B cell (primary cell): Measurements from ENCODE around the gene RAD51D. TPM values are rescaled to one million over a fixed set of nuclear protein-coding genes. Genes with fewer than 3 reads are reported as not detected.

Experiments used
- ATAC-seq: fragments of 200-7000 bp; cut with Tn5 transposase; one replicate; pipeline ENCODE4 v1.10.0; 2021; ENCODE audit warnings: low read depth, mild to moderate bottlenecking, moderate number of reproducible peaks, moderate library complexity
- CTCF ChIA-PET: fragments of 350-600 bp; sonication (Branson Sonifier 250); formaldehyde crosslinking; loops from one replicate; lab custom pipeline; 2021; ENCODE audit warnings: antibody characterized with exemption, inconsistent platforms; lab: Charles Lee
- POLR2A ChIA-PET: fragments of 350-600 bp; sonication (Branson Sonifier 250); formaldehyde crosslinking; loops from one replicate; lab custom pipeline; 2021; ENCODE audit warnings: antibody characterized with exemption; lab: Charles Lee
- DNase-seq: peaks from one replicate; pipeline ENCODE4 v3.0.0; 2013
- H2AFZ ChIP-seq: 2 replicates; pipeline ENCODE4 v1.6.1; 2012; ENCODE audit warnings: mild to moderate bottlenecking, low read depth, low read length; ENCODE audit not compliant: insufficient read depth, poor library complexity, severe bottlenecking
- H3K27ac ChIP-seq, 2 donors: 1 replicate in 1 of 2; 2 replicates in 1 of 2; pipeline ENCODE4 v1.5.1; 2012 to 2013; ENCODE audit warnings: low read length in 2 of 2, mild to moderate bottlenecking in 2 of 2, moderate library complexity in 1 of 2
- H3K27me3 ChIP-seq, 4 experiments: fragments of 200-600 bp in 1 of 4; sonication (generic) in 1 of 4; replicated peaks in 1 of 4; 1 replicate in 2 of 4; 2 replicates in 2 of 4; pipeline versions ENCODE4 v1.6.1 to v1.7.0; 2013 to 2016; ENCODE audit warnings: low read length in 3 of 4, mild to moderate bottlenecking in 2 of 4, mixed read lengths in 1 of 4, moderate library complexity in 1 of 4; ENCODE audit not compliant: insufficient read depth in 4 of 4, control insufficient read depth in 3 of 4; ENCODE audit errors: control extremely low read depth in 1 of 4
- H3K36me3 ChIP-seq, 2 experiments: replicated peaks in 1 of 2; 1 replicate in 1 of 2; 2 replicates in 1 of 2; pipeline versions ENCODE4 v1.6.1 to v1.7.1; 2013; ENCODE audit warnings: low read length in 1 of 2; ENCODE audit not compliant: insufficient read depth in 2 of 2, control insufficient read depth in 1 of 2; ENCODE audit errors: control extremely low read depth in 1 of 2, extremely low read depth in 1 of 2
- H3K4me1 ChIP-seq, 2 donors: fragments of 200-600 bp in 1 of 2; sonication (generic) in 1 of 2; 1 replicate in 1 of 2; 2 replicates in 1 of 2; pipeline versions ENCODE4 v1.5.1 to v1.6.1; 2013 to 2017; ENCODE audit warnings: low read length in 2 of 2; ENCODE audit not compliant: control insufficient read depth in 2 of 2, insufficient read depth in 2 of 2
- H3K4me2 ChIP-seq: replicated peaks from 2 replicates; pipeline ENCODE3; 2012; ENCODE audit warnings: mild to moderate bottlenecking, low read depth, low read length; ENCODE audit not compliant: poor library complexity, severe bottlenecking
- H3K4me3 ChIP-seq, 5 experiments: fragments of 200-600 bp in 1 of 5; sonication (generic) in 1 of 5; 1 replicate in 3 of 5; 2 replicates in 2 of 5; pipeline versions ENCODE4 v1.5.1 to v1.7.0; 2011 to 2016; ENCODE audit warnings: low read length in 4 of 5, mild to moderate bottlenecking in 4 of 5, low read depth in 2 of 5, control low read depth in 1 of 5, moderate library complexity in 1 of 5; ENCODE audit not compliant: insufficient read depth in 1 of 5; ENCODE audit errors: control extremely low read depth in 1 of 5, extremely low read depth in 1 of 5
- H3K79me2 ChIP-seq: fragments of 200-600 bp; sonication (generic); one replicate; pipeline ENCODE4 v1.6.0; 2016; ENCODE audit warnings: low read length; ENCODE audit not compliant: control insufficient read depth, insufficient read depth
- H3K9ac ChIP-seq: fragments of 200-600 bp; sonication (generic); 2 replicates; pipeline ENCODE4 v1.6.1; 2017; ENCODE audit warnings: mild to moderate bottlenecking, low read length, moderate library complexity
- H3K9me3 ChIP-seq, 3 donors: one replicate each; pipeline versions ENCODE4 v1.6.1 to v1.7.1; 2013; ENCODE audit warnings: low read length in 2 of 3; ENCODE audit not compliant: control insufficient read depth in 2 of 3, insufficient read depth in 1 of 3; ENCODE audit errors: control extremely low read depth in 1 of 3
- H4K20me1 ChIP-seq: 2 replicates; pipeline ENCODE4 v1.6.0; 2012; ENCODE audit warnings: mild to moderate bottlenecking, low read length; ENCODE audit not compliant: insufficient read depth, control insufficient read depth, poor library complexity, severe bottlenecking
- H3K27ac Mint-ChIP-seq: one replicate; pipeline ENCODE4 v1.8.0; 2021; ENCODE audit warnings: mixed read lengths
- H3K27me3 Mint-ChIP-seq: one replicate; pipeline ENCODE4 v1.8.0; 2021; ENCODE audit warnings: mixed read lengths
- H3K4me1 Mint-ChIP-seq: one replicate; pipeline ENCODE4 v1.8.0; 2021; ENCODE audit warnings: mixed read lengths
- H3K4me3 Mint-ChIP-seq: one replicate; pipeline ENCODE4 v1.8.0; 2021; ENCODE audit warnings: mixed read lengths
- H3K9me3 Mint-ChIP-seq: one replicate; pipeline ENCODE4 v1.8.0; 2022; ENCODE audit warnings: mixed read lengths; ENCODE audit not compliant: insufficient read depth
- CTCF ChIP-seq: fragments of 200-600 bp; IDR thresholded peaks from one replicate; pipeline ENCODE4 v1.8.0; 2022; ENCODE audit warnings: antibody characterized with exemption, mild to moderate bottlenecking
- EZH2 ChIP-seq: IDR thresholded peaks from 2 replicates; pipeline ENCODE4 v1.6.1; 2012; ENCODE audit warnings: borderline replicate concordance, low read depth, mild to moderate bottlenecking, moderate library complexity, low read length; ENCODE audit not compliant: insufficient read depth, poor library complexity, severe bottlenecking
- WGBS: methylation state at CpG from one replicate; pipeline ENCODE4 v1.1.5; 2013; ENCODE audit warnings: missing lambda C conversion rate; ENCODE audit not compliant: insufficient coverage; 5-methylcytosine and 5-hydroxymethylcytosine counted together
- intact Hi-C: fragments of 100-400 bp; cut with micrococcal nuclease; formaldehyde crosslinking; loops from one replicate; pipeline ENCODE4 v1.10.0; 2022
- polyA plus RNA-seq: library from polyadenylated mRNA; depleted of rRNA; stranded (reverse); fragments of >200 nt; gene quantifications from 2 replicates; pipeline ENCODE4 v1.2.3, GENCODE V29; 2012
- total RNA-seq, 2 donors: library from RNA; stranded (reverse); fragments of 120-200 nt in 1 of 2; gene quantifications; 1 replicate in 1 of 2; 2 replicates in 1 of 2; pipeline versions ENCODE4 v1.2.3 to v1.2.4, GENCODE V29; 2013 to 2022

RAD51D gene
- total and polyA plus RNA-seq, 2 donors (not counting 1 experiment from before 2014, with no cell fraction given), result 12.8 to 29.4 TPM

GRCh38 chr17:35127751-35128514 is 8.3 kb upstream of the RAD51D start:
- H3K4me3 ChIP-seq, result no peak overlapping the region
- H4K20me1 ChIP-seq, result no peaks in the 10 kb centered on the region
- POLR2A ChIA-PET, result no interaction called here
- TF ChIP-seq EZH2 (no peak), CTCF (no peak)
- no peak for ATAC-seq
- H3K9ac ChIP-seq, result no peak overlapping the region
- Mint-ChIP-seq H3K4me1 (no peaks in the 10 kb centered on the region), H3K9me3 (no peaks in the 10 kb centered on the region), H3K27ac (no peak overlapping the region), H3K4me3 (no peak overlapping the region), H3K27me3 (no peaks in the 10 kb centered on the region)
- CTCF ChIA-PET, result interaction anchor here (0.8 to 1.8 kb wide), 5 partner anchors 8 to 585 kb away, joined by 3 to 4 read pairs (median 3); partner anchors contain the start of genes NLE1 and RAD51D
- intact Hi-C loops, result no loop called here
- H3K36me3 ChIP-seq, result peaks cover 0 to 20% of the 10 kb centered on the region in 2 experiments
- no peak overlapping the region for H3K4me2 ChIP-seq
- no peaks in the 10 kb centered on the region for H3K27me3 ChIP-seq
- WGBS, result 92% methylated on average over 5 of the region's 11 CpGs
- H3K4me1 ChIP-seq, result no peaks in the 10 kb centered on the region
- DNase-seq, result no peak
- no peak overlapping the region for H2AFZ ChIP-seq
- H3K79me2 ChIP-seq, result no peaks in the 10 kb centered on the region
- no peaks in the 10 kb centered on the region for H3K9me3 ChIP-seq
- no peak overlapping the region for H3K27ac ChIP-seq

GRCh38 chr17:35121315-35121714 is 1.7 kb upstream of the RAD51D start, which contains the start of gene FNDC8:
TSS of gene FNDC8 (plus strand) at chr17:35121615. CDS start at chr17:35121694, 79 bp downstream.
- no peaks in the 10 kb centered on the region for H3K36me3 ChIP-seq
- ChIA-PET POLR2A (no interaction called here), CTCF (interaction anchor here (0.6 to 5.9 kb wide), 5 partner anchors 12 to 700 kb away, joined by 3 to 54 read pairs (median 22); no protein-coding TSS in a partner anchor)
- no peak within 1 kb of the TSS for H3K4me3 ChIP-seq
- H3K9ac ChIP-seq, result no peak within 1 kb of the TSS
- intact Hi-C loops, result no loop called here
- H2AFZ ChIP-seq, result no peak within 1 kb of the TSS
- peak within 1 kb of the TSS; percentile 43 for H3K27ac Mint-ChIP-seq
- H3K79me2 ChIP-seq, result peaks cover 25% of the 10 kb centered on the region
- peak within 1 kb of the TSS; percentile 26 for H3K4me3 Mint-ChIP-seq
- WGBS, result 100% methylated on average over 2 of the region's 3 CpGs
- ATAC-seq (no peak), DNase-seq (no peak)
- H3K9me3 Mint-ChIP-seq, result no peaks in the 10 kb centered on the region
- no peaks in the 10 kb centered on the region for H3K27me3 ChIP-seq
- peaks cover 0 to 2% (median 0%) of the 10 kb centered on the region in 3 donors for H3K9me3 ChIP-seq
- no peaks in the 10 kb centered on the region for H4K20me1 ChIP-seq
- peaks cover 16 to 18% of the 10 kb centered on the region in 2 donors for H3K4me1 ChIP-seq
- H3K27ac ChIP-seq, result no peak within 1 kb of the TSS
- peaks cover 24% of the 10 kb centered on the region for H3K4me1 Mint-ChIP-seq
- no peak for TF ChIP-seq CTCF
- no peak for TF ChIP-seq EZH2
- no peaks in the 10 kb centered on the region for H3K27me3 Mint-ChIP-seq
- H3K4me2 ChIP-seq, result no peak within 1 kb of the TSS
